GM21576 (cell line): ENCODE measurements around the gene WDR12.
"Not testable (repeated sequence)": the region's sequence is repeated elsewhere in the genome, so short reads cannot be mapped to it uniquely, and the experiment has no call there.

ENCODE experiments used
- ATAC-seq: cut with Tn5 transposase; IDR thresholded peaks from one replicate; pipeline ENCODE4 v1.9.1; 2021; ENCODE audit warnings: mild to moderate bottlenecking, moderate library complexity; ENCODE audit not compliant: unreplicated experiment

Gene WDR12

GRCh38 chr2:202911512-202912341 is at the start of gene WDR12, which contains the start of gene CARF:
Gene WDR12, minus strand, starts transcription at chr2:202911673. Its CDS starts 197 bp downstream, at chr2:202911476.
Gene CARF, plus strand, starts transcription at chr2:202912275. Its CDS starts 29,628 bp downstream, at chr2:202941903.
- ATAC-seq, result peak; percentile 72

- ATAC-seq, result no peak
Observed at GRCh38 chr2:202960524-202960923, 49.1 kb upstream of the WDR12 start.

GRCh38 chr2:202950592-202950991 is 39.1 kb upstream of the WDR12 start:
- ATAC-seq, result no peak

GRCh38 chr2:202949333-202949732 is 37.9 kb upstream of the WDR12 start:
- ATAC-seq, result not testable (repeated sequence)

GRCh38 chr2:202945497-202945896 is 34.0 kb upstream of the WDR12 start:
- no peak for ATAC-seq

GRCh38 chr2:202944816-202945215 is 33.3 kb upstream of the WDR12 start:
- ATAC-seq, result no peak

GRCh38 chr2:202944408-202944807 is 32.9 kb upstream of the WDR12 start:
- ATAC-seq, result no peak

GRCh38 chr2:202941771-202942170 is 30.3 kb upstream of the WDR12 start:
- no peak for ATAC-seq

GRCh38 chr2:202938960-202939359 is 27.5 kb upstream of the WDR12 start:
- no peak for ATAC-seq

- ATAC-seq, result no peak
Observed at GRCh38 chr2:202934456-202934855, 23.0 kb upstream of the WDR12 start.

- no peak for ATAC-seq
Observed at GRCh38 chr2:202933958-202934357, 22.5 kb upstream of the WDR12 start.

- no peak for ATAC-seq
Observed at GRCh38 chr2:202933139-202933510, 21.7 kb upstream of the WDR12 start.

GRCh38 chr2:202932425-202933138 is 21.1 kb upstream of the WDR12 start:
- ATAC-seq, result no peak

GRCh38 chr2:202918860-202919259 is 7.4 kb upstream of the WDR12 start:
- ATAC-seq, result no peak

GRCh38 chr2:202912342-202913201 is 1.1 kb upstream of the WDR12 start:
- ATAC-seq, result peak; percentile 57

GRCh38 chr2:202911203-202911511 is 316 bp downstream of the WDR12 start:
- ATAC-seq, result no peak

GRCh38 chr2:202910698-202911097 is 775 bp downstream of the WDR12 start:
- ATAC-seq, result no peak

- not testable (repeated sequence) for ATAC-seq
Observed at GRCh38 chr2:202910250-202910649, 1.2 kb downstream of the WDR12 start.

- ATAC-seq, result no peak
Observed at GRCh38 chr2:202909394-202910192, 1.9 kb downstream of the WDR12 start.

GRCh38 chr2:202908186-202908585 is 3.3 kb downstream of the WDR12 start:
- no peak for ATAC-seq
